Endodermal cell (in vitro differentiated cells): ENCODE results near the gene CD34. TPM values are rescaled to one million over a fixed set of nuclear protein-coding genes. Genes with fewer than 3 reads are reported as not detected.

Source experiments
- DNase-seq: peaks from one replicate; pipeline ENCODE4 v3.0.0-alpha.2; 2017
- H3K27ac ChIP-seq: 2 replicates; pipeline ENCODE4 v1.5.1; 2013; ENCODE audit warnings: mild to moderate bottlenecking, low read depth, low read length, moderate library complexity
- H3K27me3 ChIP-seq: 2 replicates; pipeline ENCODE4 v1.6.1; 2013; ENCODE audit warnings: mild to moderate bottlenecking, low read length, moderate library complexity; ENCODE audit not compliant: insufficient read depth, control insufficient read depth, poor library complexity, severe bottlenecking
- H3K36me3 ChIP-seq: 2 replicates; pipeline ENCODE4 v1.7.0; 2013; ENCODE audit warnings: mild to moderate bottlenecking, low read length, moderate library complexity; ENCODE audit not compliant: control insufficient read depth, insufficient read depth
- H3K4me1 ChIP-seq: one replicate; pipeline ENCODE4 v1.7.0; 2013; ENCODE audit warnings: low read length; ENCODE audit not compliant: control insufficient read depth, insufficient read depth
- H3K4me3 ChIP-seq: 2 replicates; pipeline ENCODE4 v1.5.1; 2013; ENCODE audit warnings: mild to moderate bottlenecking, low read length, moderate library complexity
- H3K9ac ChIP-seq: 2 replicates; pipeline ENCODE4 v1.6.1; 2013; ENCODE audit warnings: mild to moderate bottlenecking, low read length, moderate library complexity; ENCODE audit not compliant: poor library complexity, severe bottlenecking; ENCODE audit errors: extremely low read depth
- H3K9me3 ChIP-seq: 2 replicates; pipeline ENCODE4 v1.6.1; 2013; ENCODE audit warnings: mild to moderate bottlenecking, low read length, moderate library complexity; ENCODE audit not compliant: control insufficient read depth
- H3K27ac Mint-ChIP-seq: 2 replicates; pipeline ENCODE4 v1.8.0; 2020; ENCODE audit warnings: mixed read lengths
- H3K27me3 Mint-ChIP-seq: 2 replicates; pipeline ENCODE4 v1.8.0; 2021; ENCODE audit warnings: mild to moderate bottlenecking, mixed read lengths; ENCODE audit not compliant: insufficient read depth
- H3K36me3 Mint-ChIP-seq: 2 replicates; pipeline ENCODE4 v1.8.0; 2020; ENCODE audit warnings: low read depth, mixed read lengths
- H3K4me1 Mint-ChIP-seq: 2 replicates; pipeline ENCODE4 v1.8.0; 2020; ENCODE audit warnings: mixed read lengths
- H3K4me3 Mint-ChIP-seq: 2 replicates; pipeline ENCODE4 v1.8.0; 2020; ENCODE audit warnings: mild to moderate bottlenecking, moderate library complexity, mixed read lengths
- H3K9me3 Mint-ChIP-seq: 2 replicates; pipeline ENCODE4 v1.8.0; 2020; ENCODE audit warnings: mild to moderate bottlenecking, mixed read lengths
- CTCF ChIP-seq: fragments of 200-600 bp; sonication (generic); conservative IDR thresholded peaks from 2 replicates; pipeline ENCODE4 v1.5.0; 2021; ENCODE audit warnings: antibody characterized with exemption, mild to moderate bottlenecking
- WGBS, 2 experiments: methylation state at CpG; one replicate each; pipeline versions ENCODE4 v1.1.5 to v1.1.7; 2013; ENCODE audit warnings: missing lambda C conversion rate in 2 of 2, mixed read lengths in 1 of 2; ENCODE audit not compliant: insufficient coverage in 1 of 2, insufficient read length in 1 of 2; 5-methylcytosine and 5-hydroxymethylcytosine counted together
- total RNA-seq, 2 donors: library from RNA; stranded (reverse); fragmentation: NEBNext Ultra II Directional in 1 of 2; extraction: Animal tissue kit (Norgen Biotek cat#: 25700) in 1 of 2; gene quantifications; 2 replicates in 1 of 2; 3 replicates in 1 of 2; pipeline ENCODE4 v1.2.1, GENCODE V29; 2021

Gene CD34
- total RNA-seq, 2 donors from 2014 or later: 1.6 to 6.9 TPM

DNA sequence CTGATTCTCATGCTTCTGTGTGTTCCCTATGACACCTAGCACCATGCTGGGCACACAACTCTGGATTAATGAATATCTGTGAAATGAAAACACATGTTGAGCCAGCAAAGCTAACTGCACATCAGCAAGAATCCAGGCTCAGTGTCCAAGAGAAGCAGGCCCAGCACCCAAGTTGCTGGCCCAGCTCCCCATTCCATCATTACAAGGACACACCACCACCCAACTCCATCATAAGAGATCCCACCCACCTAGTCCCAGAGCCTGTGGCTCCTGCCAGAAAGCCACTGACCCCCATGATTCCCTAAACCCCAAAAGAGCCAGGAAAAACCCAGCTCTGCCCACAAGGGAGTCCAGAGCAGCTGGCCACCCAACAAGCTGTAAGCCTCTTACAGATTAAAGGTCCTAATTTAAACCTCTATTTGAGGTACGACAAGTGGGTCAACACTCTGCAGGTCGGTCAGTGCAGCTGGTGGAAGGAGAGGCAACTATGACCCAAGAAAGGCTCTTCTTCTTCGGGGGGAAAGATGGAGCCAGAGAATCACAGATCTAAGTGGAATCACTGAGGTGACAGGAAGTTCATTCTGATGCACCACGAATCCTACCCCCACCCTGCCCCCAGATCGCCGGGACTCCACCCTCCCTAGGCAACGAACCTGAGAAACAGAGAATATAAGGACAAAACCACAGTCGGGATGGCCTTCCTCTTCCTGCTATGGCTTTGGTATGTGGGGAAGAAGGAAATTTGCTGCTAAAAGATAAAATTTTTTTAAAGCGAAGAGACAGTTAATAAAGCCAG is 58.2 kb downstream of the CD34 start:
- WGBS, 2 experiments: 87 to 89% methylated on average over 3 to 9 of the region's 9 CpGs
- Mint-ChIP-seq H3K4me3 (no peak overlapping the region), H3K27ac (no peak overlapping the region), H3K27me3 (no peaks in the 10 kb centered on the region), H3K36me3 (no peaks in the 10 kb centered on the region), H3K4me1 (peaks cover 7% of the 10 kb centered on the region), H3K9me3 (no peaks in the 10 kb centered on the region)
- H3K36me3 ChIP-seq: no peaks in the 10 kb centered on the region
- H3K4me3 ChIP-seq: no peak overlapping the region
- no peak overlapping the region for H3K27ac ChIP-seq
- TF ChIP-seq CTCF: no peak
- H3K9ac ChIP-seq: no peak overlapping the region
- no peaks in the 10 kb centered on the region for H3K27me3 ChIP-seq
- H3K9me3 ChIP-seq: no peaks in the 10 kb centered on the region
- peaks cover 4% of the 10 kb centered on the region for H3K4me1 ChIP-seq
- DNase-seq: no peak

GRCh38 chr1:207851696-207852095 is 59.2 kb downstream of the CD34 start:
- DNase-seq: no peak
- Mint-ChIP-seq H3K27me3 (no peaks in the 10 kb centered on the region), H3K36me3 (no peaks in the 10 kb centered on the region), H3K27ac (no peak overlapping the region), H3K4me1 (peaks cover 7% of the 10 kb centered on the region), H3K9me3 (no peaks in the 10 kb centered on the region), H3K4me3 (no peak overlapping the region)
- H3K36me3 ChIP-seq: no peaks in the 10 kb centered on the region
- no peak for TF ChIP-seq CTCF
- peaks cover 4% of the 10 kb centered on the region for H3K4me1 ChIP-seq
- no peaks in the 10 kb centered on the region for H3K27me3 ChIP-seq
- no peak overlapping the region for H3K4me3 ChIP-seq
- no peak overlapping the region for H3K27ac ChIP-seq
- WGBS, 2 experiments: 90 to 100% methylated on average over 3 to 4 of the region's 4 CpGs
- H3K9ac ChIP-seq: no peak overlapping the region
- H3K9me3 ChIP-seq: no peaks in the 10 kb centered on the region

GRCh38 chr1:207850621-207851407 is 60.1 kb downstream of the CD34 start:
- no peak overlapping the region for H3K27ac ChIP-seq
- Mint-ChIP-seq H3K9me3 (no peaks in the 10 kb centered on the region), H3K27me3 (no peaks in the 10 kb centered on the region), H3K36me3 (no peaks in the 10 kb centered on the region), H3K27ac (peak overlapping the region; percentile 44), H3K4me3 (no peak overlapping the region), H3K4me1 (peaks cover 7% of the 10 kb centered on the region)
- H3K36me3 ChIP-seq: no peaks in the 10 kb centered on the region
- H3K4me3 ChIP-seq: no peak overlapping the region
- no peak for TF ChIP-seq CTCF
- no peaks in the 10 kb centered on the region for H3K27me3 ChIP-seq
- H3K9ac ChIP-seq: no peak overlapping the region
- DNase-seq: no peak
- H3K9me3 ChIP-seq: no peaks in the 10 kb centered on the region
- WGBS, 2 experiments: 90 to 93% methylated on average over 6 to 7 of the region's 7 CpGs
- H3K4me1 ChIP-seq: peaks cover 4% of the 10 kb centered on the region
